Right atrium auricular region (tissue), 2 donors: Measurements from ENCODE around the gene KCTD5. TPM values are rescaled to one million over a fixed set of nuclear protein-coding genes. Genes with fewer than 3 reads are reported as not detected.

Experiments used
- DNase-seq: peaks from one replicate; pipeline ENCODE4 v3.0.0-alpha.2; 2019; ENCODE audit warnings: low spot score
- H3K27ac ChIP-seq, 2 donors: fragments of 200-600 bp; sonication (generic); 1 replicate in 1 of 2; 2 replicates in 1 of 2; pipeline ENCODE4 v1.5.1; 2016 to 2019
- H3K27me3 ChIP-seq, 2 donors: fragments of 200-600 bp; sonication (generic); one replicate each; pipeline versions ENCODE4 v1.5.1 to v1.6.0; 2017 to 2019
- H3K36me3 ChIP-seq: fragments of 200-600 bp; sonication (generic); one replicate; pipeline ENCODE4 v1.5.1; 2016
- H3K4me1 ChIP-seq, 2 donors: fragments of 200-600 bp; sonication (generic); one replicate each; pipeline versions ENCODE4 v1.5.1 to v1.6.0; 2017 to 2019
- H3K4me3 ChIP-seq, 2 donors: fragments of 200-600 bp; sonication (generic); 1 replicate in 1 of 2; 2 replicates in 1 of 2; pipeline ENCODE4 v1.5.1; 2017 to 2019; ENCODE audit warnings: mild to moderate bottlenecking in 1 of 2, moderate library complexity in 1 of 2
- H3K9me3 ChIP-seq, 2 donors: fragments of 200-600 bp; sonication (generic); one replicate each; pipeline ENCODE4 v1.5.1; 2019
- CTCF ChIP-seq, 2 donors: fragments of 200-600 bp; sonication (generic); IDR thresholded peaks; one replicate each; pipeline ENCODE4 v1.5.1; 2019; ENCODE audit warnings: antibody characterized with exemption in 2 of 2
- total RNA-seq, 2 donors: library from RNA; depleted of rRNA; stranded (reverse); fragments of >200 nt; gene quantifications; one replicate each; pipeline ENCODE4 v1.1.0, GENCODE V29; 2016

Gene KCTD5
- total RNA-seq, 2 donors from 2014 or later = 12.5 to 15.6 TPM

GRCh38 chr16:2738615-2739014 is 56.3 kb downstream of the KCTD5 start:
- Histone ChIP-seq H3K4me1 (no peaks in the 10 kb centered on the region), H3K4me3 (no peak overlapping the region), H3K27me3 (no peaks in the 10 kb centered on the region), H3K36me3 (no peaks in the 10 kb centered on the region), H3K27ac (no peak overlapping the region), H3K9me3 (no peaks in the 10 kb centered on the region)
- no peak for DNase-seq
- TF ChIP-seq CTCF (IDR thresholded peaks at IDR 0.05) = no peak

GRCh38 chr16:2739625-2740430 is 57.5 kb downstream of the KCTD5 start:
- DNase-seq = no peak
- H3K4me3 ChIP-seq = no peak overlapping the region
- H3K9me3 ChIP-seq = no peaks in the 10 kb centered on the region
- no peak overlapping the region for H3K27ac ChIP-seq
- H3K4me1 ChIP-seq = no peaks in the 10 kb centered on the region
- TF ChIP-seq CTCF (IDR thresholded peaks at IDR 0.05) = no peak
- H3K36me3 ChIP-seq = no peaks in the 10 kb centered on the region
- no peaks in the 10 kb centered on the region for H3K27me3 ChIP-seq

GRCh38 chr16:2740476-2740875 is 58.2 kb downstream of the KCTD5 start:
- no peaks in the 10 kb centered on the region for H3K36me3 ChIP-seq
- no peaks in the 10 kb centered on the region for H3K4me1 ChIP-seq
- DNase-seq = no peak
- H3K4me3 ChIP-seq = no peak overlapping the region
- TF ChIP-seq CTCF (IDR thresholded peaks at IDR 0.05) = no peak
- no peak overlapping the region for H3K27ac ChIP-seq
- no peaks in the 10 kb centered on the region for H3K9me3 ChIP-seq
- no peaks in the 10 kb centered on the region for H3K27me3 ChIP-seq

- Histone ChIP-seq H3K27ac (no peak overlapping the region), H3K9me3 (no peaks in the 10 kb centered on the region), H3K36me3 (no peaks in the 10 kb centered on the region), H3K4me1 (no peaks in the 10 kb centered on the region), H3K27me3 (no peaks in the 10 kb centered on the region), H3K4me3 (no peak overlapping the region)
- DNase-seq = no peak
- no peak for TF ChIP-seq CTCF (IDR thresholded peaks at IDR 0.05)
Observed at GRCh38 chr16:2741168-2741567, 58.8 kb downstream of the KCTD5 start.

GRCh38 chr16:2742323-2743006 is 60.1 kb downstream of the KCTD5 start:
- Histone ChIP-seq H3K4me3 (no peak overlapping the region), H3K27ac (no peak overlapping the region), H3K9me3 (no peaks in the 10 kb centered on the region), H3K36me3 (no peaks in the 10 kb centered on the region), H3K4me1 (no peaks in the 10 kb centered on the region), H3K27me3 (no peaks in the 10 kb centered on the region)
- DNase-seq = no peak
- TF ChIP-seq CTCF (IDR thresholded peaks at IDR 0.05) = no peak
